ENCODE measurements around the gene ARHGAP40. TPM values are rescaled to one million over a fixed set of nuclear protein-coding genes. Genes with fewer than 3 reads are reported as not detected.

Gene ARHGAP40
- total and polyA plus RNA-seq, 2 of the 13 experiments (the other 11 are each of a cell fraction or from before 2014, with no cell fraction given), result 0.75 to 2.1 TPM

GRCh38 chr20:38667417-38667956 is 65.9 kb downstream of the ARHGAP40 start (continued):
- no peak for TF ChIP-seq ZSCAN25 (CRISPR knock-in tag; IDR thresholded peaks at IDR 0.05)
- TF ChIP-seq ZNF124 (CRISPR knock-in tag; IDR thresholded peaks at IDR 0.05), result no peak
- 0 out of 2 replicates have a peak, but pooled peaks have one; percentile 29 for TF ChIP-seq ZNF761 (CRISPR knock-in tag; conservative IDR thresholded peaks at IDR 0.05)
- TF ChIP-seq PHF21A (CRISPR knock-in tag; IDR thresholded peaks at IDR 0.05), result peak; percentile 81
- TF ChIP-seq ZNF552 (CRISPR knock-in tag; IDR thresholded peaks at IDR 0.05; ENCODE audit: borderline replicate concordance), result no peak
- TF ChIP-seq HOXD1 (CRISPR knock-in tag; IDR thresholded peaks at IDR 0.05), result peak; percentile 72; the same call in 1 of the 2 replicates
- no peak for TF ChIP-seq ZNF382 (CRISPR knock-in tag; IDR thresholded peaks at IDR 0.05; ENCODE audit: borderline replicate concordance)
- TF ChIP-seq POLR2AphosphoS5 (IDR thresholded peaks at IDR 0.05; ENCODE audit: low read depth, low read length), result no peak
- no peak for TF ChIP-seq ZBED4 (CRISPR knock-in tag; IDR thresholded peaks at IDR 0.05; ENCODE audit: borderline replicate concordance)
- peak; percentile 88 for TF ChIP-seq MLX (CRISPR knock-in tag; IDR thresholded peaks at IDR 0.05)
- TF ChIP-seq ZC3H13 (CRISPR knock-in tag; IDR thresholded peaks at IDR 0.05), result no peak
- TF ChIP-seq SP2 (CRISPR knock-in tag; IDR thresholded peaks at IDR 0.05), result no peak
- TF ChIP-seq ZNF512 (CRISPR knock-in tag; IDR thresholded peaks at IDR 0.05), result no peak
- TF ChIP-seq HOXA7 (CRISPR knock-in tag; IDR thresholded peaks at IDR 0.05), result no peak
- no peak for TF ChIP-seq RBM22 (optimal IDR thresholded peaks at IDR 0.05; ENCODE audit: low read length)
- TF ChIP-seq CREB1 (IDR thresholded peaks at IDR 0.05), result no peak
- no peak for TF ChIP-seq CREB1 (CRISPR knock-in tag; IDR thresholded peaks at IDR 0.05)
- no peak for TF ChIP-seq ZNF772 (CRISPR knock-in tag; IDR thresholded peaks at IDR 0.05)
- no peak for TF ChIP-seq ZNF160 (CRISPR knock-in tag; IDR thresholded peaks at IDR 0.05)
- TF ChIP-seq BCL6 (CRISPR knock-in tag; IDR thresholded peaks at IDR 0.05), result peak; percentile 90
- no peak for TF ChIP-seq PHB2 (IDR thresholded peaks at IDR 0.05; ENCODE audit: partially characterized antibody)
- 0 out of 2 replicates have a peak, but pooled peaks have one; percentile 8 for TF ChIP-seq SMC3 (IDR thresholded peaks at IDR 0.05; ENCODE audit: low read length)
- no peak for TF ChIP-seq ZNF24 (IDR thresholded peaks at IDR 0.05)
- TF ChIP-seq PAX8 (CRISPR knock-in tag; IDR thresholded peaks at IDR 0.05; ENCODE audit: borderline replicate concordance), result no peak
- peak; percentile 73 for TF ChIP-seq TEAD3 (CRISPR knock-in tag; optimal IDR thresholded peaks at IDR 0.05; ENCODE audit: borderline replicate concordance)
- no peak for TF ChIP-seq ZNF879 (CRISPR knock-in tag; IDR thresholded peaks at IDR 0.05)
- TF ChIP-seq TOE1 (CRISPR knock-in tag; IDR thresholded peaks at IDR 0.05), result peak; percentile 73; the same call in 1 of the 2 replicates
- peak; percentile 95 for TF ChIP-seq ISL2 (CRISPR knock-in tag; IDR thresholded peaks at IDR 0.05)
- TF ChIP-seq FOXA3 (CRISPR knock-in tag; IDR thresholded peaks at IDR 0.05), result peak; percentile 94
